Measurements from ENCODE around the gene CORT. TPM values are rescaled to one million over a fixed set of nuclear protein-coding genes. Genes with fewer than 3 reads are reported as not detected.

Gene CORT
- polyA plus RNA-seq, 2 of the 4 experiments (the other 2 are of a cell fraction): 0.10 to 0.30 TPM

GRCh38 chr1:10446790-10447422 is 2.9 kb upstream of the CORT start (continued):
- TF ChIP-seq PBX3 (IDR thresholded peaks at IDR 0.05) (no peak), POLR2A (IDR thresholded peaks at IDR 0.05; ENCODE audit: low read length) (no peak)

- FAIRE-seq: no peak
- no peak overlapping the region for H3K4me3 ChIP-seq
- TF ChIP-seq TFCP2L1 (CRISPR knock-in tag; IDR thresholded peaks at IDR 0.05) (no peak), SREBF2 (IDR thresholded peaks at IDR 0.05) (no peak), EHMT2 (IDR thresholded peaks at IDR 0.05; ENCODE audit: low read depth) (no peak), PHF8 (IDR thresholded peaks at IDR 0.05; ENCODE audit: borderline replicate concordance, low read depth) (no peak), E2F6 (IDR thresholded peaks at IDR 0.05; ENCODE audit: borderline replicate concordance, low read depth) (no peak)
- ChIA-PET POLR2A (no interaction called here), CTCF (interaction anchor here (0.6 to 1.1 kb wide), 2 partner anchors 45 to 393 kb away, joined by 3 read pairs; no protein-coding TSS in a partner anchor)
- DNase-seq (ENCODE audit: low read depth in 1 of 2, low spot score in 1 of 2): no peak
- no peak overlapping the region for H3K27ac ChIP-seq
- H3K4me1 ChIP-seq: no peaks in the 10 kb centered on the region
- no peaks in the 10 kb centered on the region for H3K9me3 ChIP-seq
- H3K4me2 ChIP-seq: no peak overlapping the region
- peak; percentile 30 to 54; a peak in 4 of 6 replicates for ATAC-seq
- WGBS (ENCODE audit: missing lambda C conversion rate): 91% methylated on average over 20 of the region's 21 CpGs
Observed at GRCh38 chr1:10450156-10450814, 454 bp downstream of the CORT start.

GRCh38 chr1:10450836-10451235 is 1.0 kb downstream of the CORT start:
- no peak for FAIRE-seq

GRCh38 chr1:10451287-10451686 is 1.5 kb downstream of the CORT start:
- FAIRE-seq: no peak
- Histone ChIP-seq H3K27ac (no peak overlapping the region), H3K4me2 (no peak overlapping the region), H3K9me3 (no peaks in the 10 kb centered on the region), H3K4me3 (no peak overlapping the region), H3K4me1 (no peaks in the 10 kb centered on the region)
- TF ChIP-seq RAD21 (conservative IDR thresholded peaks at IDR 0.05 in 1 of 2, IDR thresholded peaks at IDR 0.05 in 1 of 2) (no peak), ESRRA (IDR thresholded peaks at IDR 0.05; ENCODE audit: borderline replicate concordance, low read length) (no peak), CHD4 (IDR thresholded peaks at IDR 0.05; ENCODE audit: borderline replicate concordance) (no peak), CHD2 (IDR thresholded peaks at IDR 0.05; ENCODE audit: low read length, partially characterized antibody) (no peak), NR3C1 (IDR thresholded peaks at IDR 0.05) (no peak), ZFP36 (IDR thresholded peaks at IDR 0.05; ENCODE audit: borderline replicate concordance, partially characterized antibody) (no peak), BCL3 (IDR thresholded peaks at IDR 0.05) (no peak)
- no peak for ATAC-seq
- DNase-seq (ENCODE audit: low read depth in 1 of 2, low spot score in 1 of 2): no peak
- CTCF ChIA-PET: no interaction called here
- 85% methylated on average over 6 of the region's 10 CpGs for WGBS (ENCODE audit: missing lambda C conversion rate)
- POLR2A ChIA-PET: no interaction called here

More at GRCh38 chr1:10450836-10451235, 1.0 kb downstream of the CORT start:
- Histone ChIP-seq H3K4me2 (no peak overlapping the region), H3K4me3 (no peak overlapping the region), H3K27ac (no peak overlapping the region), H3K4me1 (no peaks in the 10 kb centered on the region), H3K9me3 (no peaks in the 10 kb centered on the region)
- no peak for DNase-seq (ENCODE audit: low read depth in 1 of 2, low spot score in 1 of 2)
- 64% methylated on average over 6 of the region's 6 CpGs for WGBS (ENCODE audit: missing lambda C conversion rate)
- CTCF ChIA-PET: no interaction called here
- ATAC-seq: no peak
- POLR2A ChIA-PET: no interaction called here
- TF ChIP-seq CBX2 (IDR thresholded peaks at IDR 0.05; ENCODE audit: borderline replicate concordance, low read depth) (no peak), RCOR1 (IDR thresholded peaks at IDR 0.05; ENCODE audit: low read depth, low read length) (no peak), MAZ (IDR thresholded peaks at IDR 0.05; ENCODE audit: borderline replicate concordance, low read depth, low read length) (no peak), ZNF302 (CRISPR knock-in tag; IDR thresholded peaks at IDR 0.05) (no peak), SREBF2 (IDR thresholded peaks at IDR 0.05) (no peak)

Data from A549 (cell line).